Osteoblast (primary cell): Measurements from ENCODE around the gene NUP62. TPM values are rescaled to one million over a fixed set of nuclear protein-coding genes. Genes with fewer than 3 reads are reported as not detected.
A peak's percentile ranks its signal among the peaks of the same experiment; 100 is the strongest.

ENCODE experiments used
- DNase-seq: peaks from one replicate; pipeline ENCODE4 v3.0.0; 2011; ENCODE audit warnings: low spot score, mixed read lengths; ENCODE audit not compliant: insufficient read length; ENCODE audit errors: missing footprints
- H2AFZ ChIP-seq: 2 replicates; pipeline ENCODE4 v1.6.0; 2011; ENCODE audit warnings: mild to moderate bottlenecking, low read length
- H3K27ac ChIP-seq: 2 replicates; pipeline ENCODE4 v1.5.1; 2011; ENCODE audit warnings: mild to moderate bottlenecking, low read depth, low read length, moderate library complexity
- H3K27me3 ChIP-seq: 2 replicates; pipeline ENCODE4 v1.6.0; 2012; ENCODE audit warnings: mild to moderate bottlenecking, control low read depth, inconsistent platforms, low read length, moderate library complexity; ENCODE audit not compliant: insufficient read depth
- H3K36me3 ChIP-seq: 2 replicates; pipeline ENCODE4 v1.5.1; 2011; ENCODE audit warnings: mild to moderate bottlenecking, low read length, control low read depth, moderate library complexity; ENCODE audit not compliant: insufficient read depth
- H3K4me1 ChIP-seq: 2 replicates; pipeline ENCODE4 v1.5.1; 2011; ENCODE audit warnings: mild to moderate bottlenecking, low read length, control low read depth, moderate library complexity; ENCODE audit not compliant: insufficient read depth
- H3K4me2 ChIP-seq: 2 replicates; pipeline ENCODE4 v1.6.0; 2011; ENCODE audit warnings: mild to moderate bottlenecking, low read length; ENCODE audit not compliant: insufficient read depth
- H3K4me3 ChIP-seq: fragments of 200-600 bp; sonication (generic); 3 replicates; pipeline ENCODE4 v1.5.1; 2012; ENCODE audit warnings: mild to moderate bottlenecking, low read length, inconsistent platforms; ENCODE audit not compliant: insufficient read depth
- H3K79me2 ChIP-seq: 2 replicates; pipeline ENCODE4 v1.6.0; 2012; ENCODE audit warnings: mild to moderate bottlenecking, low read length, control low read depth, inconsistent platforms; ENCODE audit not compliant: insufficient read depth
- H3K9me3 ChIP-seq: 2 replicates; pipeline ENCODE4 v1.5.1; 2011; ENCODE audit warnings: low read depth, low read length, control low read depth
- H4K20me1 ChIP-seq: 2 replicates; pipeline ENCODE4 v1.6.0; 2012; ENCODE audit warnings: mild to moderate bottlenecking, low read length, control low read depth; ENCODE audit not compliant: insufficient read depth
- CTCF ChIP-seq: IDR thresholded peaks from 2 replicates; pipeline ENCODE4 v1.5.1; 2011; ENCODE audit warnings: mild to moderate bottlenecking, low read depth, low read length, moderate library complexity; ENCODE audit errors: extremely low read depth
- total RNA-seq: library from RNA; depleted of rRNA; stranded (reverse); fragments of >200 nt; gene quantifications from 2 replicates; pipeline ENCODE4 v1.2.3, GENCODE V29; 2012

The NUP62 gene
- total RNA-seq, 1 donor = 22.8 TPM

GRCh38 chr19:49891393-49891792, 37.9 kb downstream of the NUP62 start:
- Histone ChIP-seq H3K9me3 (no peaks in the 10 kb centered on the region), H2AFZ (no peak overlapping the region), H3K4me2 (no peak overlapping the region)

GRCh38 chr19:49890349-49891311, 38.7 kb downstream of the NUP62 start:
- Histone ChIP-seq H3K9me3 (no peaks in the 10 kb centered on the region), H3K36me3 (no peaks in the 10 kb centered on the region), H3K4me1 (peaks cover 5% of the 10 kb centered on the region), H3K4me2 (peak overlapping the region; percentile 61), H2AFZ (peak overlapping the region; percentile 47), H4K20me1 (peaks cover 3% of the 10 kb centered on the region), H3K27me3 (peaks cover 9% of the 10 kb centered on the region), H3K27ac (no peak overlapping the region), H3K4me3 (peak overlapping the region; percentile 49), H3K79me2 (no peaks in the 10 kb centered on the region)
- DNase-seq = no peak
- TF ChIP-seq CTCF = no peak

More at GRCh38 chr19:49891393-49891792, 37.9 kb downstream of the NUP62 start:
- Histone ChIP-seq H4K20me1 (peaks cover 3% of the 10 kb centered on the region), H3K27me3 (peaks cover 9% of the 10 kb centered on the region), H3K79me2 (no peaks in the 10 kb centered on the region), H3K27ac (no peak overlapping the region), H3K4me1 (peaks cover 5% of the 10 kb centered on the region), H3K4me3 (no peak overlapping the region), H3K36me3 (no peaks in the 10 kb centered on the region)
- TF ChIP-seq CTCF = no peak
- DNase-seq = no peak

DNA sequence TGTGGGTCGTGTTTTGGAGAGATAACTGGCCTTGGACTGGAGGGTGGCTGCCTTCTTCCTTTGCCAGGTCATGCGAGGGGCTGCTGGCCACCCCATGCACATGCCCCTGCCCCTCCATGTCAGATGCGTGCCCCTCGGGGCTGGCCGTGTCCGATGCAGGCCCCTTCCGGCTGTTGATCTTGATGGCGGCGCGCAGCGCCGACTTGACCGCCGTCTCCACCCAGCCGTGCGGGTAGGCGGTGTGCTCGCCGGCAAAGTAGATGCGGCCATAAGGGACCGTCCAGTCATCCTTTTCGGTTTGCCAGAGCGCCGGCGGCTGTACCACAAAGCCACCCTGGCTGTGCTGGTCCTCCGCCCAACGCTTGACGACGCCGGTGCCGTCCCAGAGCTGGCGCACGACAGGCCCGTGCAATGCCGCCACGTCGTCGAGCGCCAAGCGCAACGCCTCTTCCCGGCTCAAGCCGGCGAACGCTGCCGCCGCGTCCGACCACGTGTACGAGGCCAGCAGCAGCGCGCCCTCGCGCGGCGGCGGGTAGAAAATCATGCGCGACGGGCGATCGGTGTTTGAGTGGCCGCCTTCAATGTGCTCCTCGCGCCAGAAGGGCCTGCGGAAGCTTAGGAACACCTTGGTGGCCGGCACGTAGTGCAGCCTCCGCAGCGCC, 39.5 kb downstream of the NUP62 start:
- H3K27me3 ChIP-seq = peaks cover 9% of the 10 kb centered on the region
- H2AFZ ChIP-seq = peak overlapping the region; percentile 47
- no peaks in the 10 kb centered on the region for H3K79me2 ChIP-seq
- H3K4me1 ChIP-seq = peaks cover 5% of the 10 kb centered on the region
- H3K27ac ChIP-seq = no peak overlapping the region
- no peaks in the 10 kb centered on the region for H3K9me3 ChIP-seq
- peak; percentile 70 for TF ChIP-seq CTCF
- peaks cover 3% of the 10 kb centered on the region for H4K20me1 ChIP-seq
- H3K36me3 ChIP-seq = peaks cover 2% of the 10 kb centered on the region
- peak; percentile 97 for DNase-seq
- peak overlapping the region; percentile 61 for H3K4me2 ChIP-seq
- H3K4me3 ChIP-seq = peak overlapping the region; percentile 49
